Measurements from ENCODE around the gene MIEF1.
A peak's percentile ranks its signal among the peaks of the same experiment; 100 is the strongest.

The MIEF1 gene

DNA sequence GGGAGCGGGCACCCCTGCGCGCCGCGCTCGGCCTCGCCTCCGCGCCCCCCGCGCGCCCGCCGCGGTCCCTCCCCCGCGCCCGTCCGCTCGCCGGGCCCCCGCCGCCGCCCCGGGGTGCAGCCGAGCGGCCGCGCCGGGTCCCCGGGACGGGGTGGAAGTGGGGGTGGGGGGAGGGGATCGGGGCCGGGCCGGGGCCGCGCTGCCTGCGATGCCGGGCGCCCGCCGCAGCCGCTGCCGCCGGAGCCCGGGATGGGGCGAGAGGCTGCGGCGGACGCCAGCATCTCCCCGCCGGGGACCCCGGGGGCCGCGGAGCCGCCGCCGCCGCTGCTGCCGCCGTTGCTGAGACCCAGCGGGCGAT lies 44.9 kb upstream of the MIEF1 start:
- Mint-ChIP-seq H3K4me1 (peaks cover 60% of the 10 kb centered on the region), H3K27ac (no peak overlapping the region)

DNA sequence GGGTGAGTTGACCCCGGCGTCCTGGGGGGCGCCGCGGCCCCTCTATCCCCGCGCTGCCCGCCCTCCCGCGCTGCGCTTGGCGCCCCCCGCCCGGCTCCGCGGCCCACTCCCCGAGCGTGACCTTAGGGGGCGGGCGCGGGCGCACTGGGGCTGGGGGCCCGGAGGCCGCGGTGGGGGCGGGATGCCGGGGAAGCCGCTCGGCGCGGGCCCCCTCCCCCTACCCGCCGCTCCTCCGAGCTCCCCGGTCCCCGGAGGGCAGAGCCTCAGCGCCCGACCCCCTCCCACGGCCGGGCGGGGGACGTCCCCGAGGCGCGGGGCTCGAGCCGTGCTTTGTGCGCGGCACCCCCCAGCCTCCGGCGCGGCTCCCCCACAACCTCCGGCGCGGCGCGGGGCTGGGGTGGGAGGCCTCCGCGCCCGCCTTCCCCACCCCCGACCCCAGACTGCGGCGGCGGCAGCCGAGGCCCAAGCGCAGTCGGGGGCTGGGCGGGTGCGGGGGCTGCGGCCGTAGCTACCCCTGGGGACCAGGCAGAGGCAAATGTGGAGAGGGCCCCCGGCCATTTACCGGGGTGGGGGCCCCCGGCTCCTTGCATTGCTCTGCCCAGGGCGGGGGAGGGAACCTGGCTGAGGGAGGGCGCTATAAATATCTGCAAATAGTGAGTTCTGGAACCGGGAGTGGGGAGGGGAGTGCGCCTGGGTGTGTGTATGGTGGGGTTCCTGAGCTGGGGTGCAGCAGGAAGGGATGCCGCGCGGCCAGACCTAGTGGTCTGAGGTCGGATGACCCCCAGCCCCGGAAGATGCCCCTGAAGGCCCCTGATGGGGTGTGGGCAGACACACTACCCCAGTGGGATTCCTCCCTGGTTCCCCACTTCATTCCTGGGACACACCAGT lies 44.3 kb upstream of the MIEF1 start:
- Mint-ChIP-seq H3K27ac (no peak overlapping the region), H3K36me3 (ENCODE audit: low read depth) (no peaks in the 10 kb centered on the region), H3K27me3 (ENCODE audit: low read depth, poor library complexity) (peaks cover 10% of the 10 kb centered on the region), H3K4me1 (peaks cover 57% of the 10 kb centered on the region), H3K4me3 (peak overlapping the region; percentile 89), H3K9me3 (no peaks in the 10 kb centered on the region)
- DNase-seq, result peak; percentile 57
- TF ChIP-seq, protein P1, sequence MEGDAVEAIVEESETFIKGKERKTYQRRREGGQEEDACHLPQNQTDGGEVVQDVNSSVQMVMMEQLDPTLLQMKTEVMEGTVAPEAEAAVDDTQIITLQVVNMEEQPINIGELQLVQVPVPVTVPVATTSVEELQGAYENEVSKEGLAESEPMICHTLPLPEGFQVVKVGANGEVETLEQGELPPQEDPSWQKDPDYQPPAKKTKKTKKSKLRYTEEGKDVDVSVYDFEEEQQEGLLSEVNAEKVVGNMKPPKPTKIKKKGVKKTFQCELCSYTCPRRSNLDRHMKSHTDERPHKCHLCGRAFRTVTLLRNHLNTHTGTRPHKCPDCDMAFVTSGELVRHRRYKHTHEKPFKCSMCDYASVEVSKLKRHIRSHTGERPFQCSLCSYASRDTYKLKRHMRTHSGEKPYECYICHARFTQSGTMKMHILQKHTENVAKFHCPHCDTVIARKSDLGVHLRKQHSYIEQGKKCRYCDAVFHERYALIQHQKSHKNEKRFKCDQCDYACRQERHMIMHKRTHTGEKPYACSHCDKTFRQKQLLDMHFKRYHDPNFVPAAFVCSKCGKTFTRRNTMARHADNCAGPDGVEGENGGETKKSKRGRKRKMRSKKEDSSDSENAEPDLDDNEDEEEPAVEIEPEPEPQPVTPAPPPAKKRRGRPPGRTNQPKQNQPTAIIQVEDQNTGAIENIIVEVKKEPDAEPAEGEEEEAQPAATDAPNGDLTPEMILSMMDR (IDR thresholded peaks at IDR 0.05), result no peak

More for the DNA sequence above, 44.9 kb upstream of the MIEF1 start:
- Mint-ChIP-seq H3K27me3 (ENCODE audit: low read depth, poor library complexity) (peaks cover 10% of the 10 kb centered on the region), H3K9me3 (no peaks in the 10 kb centered on the region), H3K36me3 (ENCODE audit: low read depth) (no peaks in the 10 kb centered on the region), H3K4me3 (no peak overlapping the region)
- TF ChIP-seq, protein P1 (IDR thresholded peaks at IDR 0.05), result no peak
- peak; percentile 54 for DNase-seq

DNA sequence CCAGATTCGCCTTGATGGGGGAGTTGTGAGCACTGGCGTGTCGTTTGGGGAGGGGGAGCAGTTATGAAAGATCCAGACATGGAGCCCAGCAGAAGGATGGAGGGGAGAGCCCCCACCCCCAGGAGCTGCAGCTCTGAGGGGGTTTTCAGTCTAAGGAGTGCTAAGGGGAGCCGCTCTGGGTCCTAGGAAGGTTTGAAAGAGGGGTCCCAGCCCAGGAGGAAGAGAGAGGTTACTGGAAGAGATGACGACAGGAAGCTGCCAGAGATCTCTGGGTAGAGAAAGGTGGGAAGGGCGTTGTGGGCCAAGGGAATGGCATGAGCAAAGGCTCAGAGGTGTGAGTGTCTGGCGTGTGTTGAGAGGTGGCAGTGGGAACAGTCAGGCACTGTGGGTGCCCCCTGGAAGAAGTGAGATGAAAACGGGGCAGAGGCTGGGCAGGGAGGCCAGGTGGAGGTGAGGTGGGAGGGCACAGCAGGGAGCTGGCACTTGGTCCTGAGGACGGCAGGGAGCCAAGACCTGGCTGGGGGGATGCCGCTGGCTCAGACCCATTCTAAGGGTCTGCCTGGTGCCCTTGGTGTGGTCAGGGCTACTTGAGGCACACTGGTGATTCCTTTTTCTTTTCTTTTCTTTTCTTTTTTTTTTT lies 43.5 kb upstream of the MIEF1 start:
- DNase-seq, result no peak
- Mint-ChIP-seq H3K36me3 (ENCODE audit: low read depth) (no peaks in the 10 kb centered on the region), H3K27me3 (ENCODE audit: low read depth, poor library complexity) (peaks cover 10% of the 10 kb centered on the region), H3K9me3 (no peaks in the 10 kb centered on the region), H3K27ac (no peak overlapping the region), H3K4me1 (peaks cover 52% of the 10 kb centered on the region), H3K4me3 (peak overlapping the region; percentile 89)
- TF ChIP-seq, protein P1 (IDR thresholded peaks at IDR 0.05), result no peak

DNA sequence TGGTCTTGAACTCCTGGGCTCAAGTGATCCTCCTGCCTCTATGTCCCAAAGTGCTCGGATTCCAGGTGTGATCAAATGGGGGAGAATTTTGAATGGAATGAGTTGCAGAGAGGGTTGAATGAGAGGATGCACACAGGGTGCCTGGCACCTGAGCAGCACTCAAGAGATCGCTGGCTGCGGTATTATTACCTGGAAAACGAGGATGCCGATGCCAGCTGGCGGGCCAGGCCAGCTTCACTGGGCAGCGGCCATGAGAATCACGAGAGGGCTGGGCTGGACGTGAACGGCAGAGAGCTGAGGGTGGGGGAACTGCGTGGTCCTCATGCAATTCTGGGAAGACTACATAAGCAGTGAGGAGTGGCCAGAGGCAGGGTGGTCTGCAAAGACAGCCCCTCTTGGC lies 42.4 kb upstream of the MIEF1 start:
- no peaks in the 10 kb centered on the region for H3K36me3 Mint-ChIP-seq (ENCODE audit: low read depth)
- DNase-seq, result no peak
- no peaks in the 10 kb centered on the region for H3K9me3 Mint-ChIP-seq
- TF ChIP-seq, protein P1 (IDR thresholded peaks at IDR 0.05), result no peak
- H3K27ac Mint-ChIP-seq, result no peak overlapping the region
- H3K4me1 Mint-ChIP-seq, result peaks cover 41% of the 10 kb centered on the region
- H3K27me3 Mint-ChIP-seq (ENCODE audit: low read depth, poor library complexity), result peaks cover 6% of the 10 kb centered on the region
- H3K4me3 Mint-ChIP-seq, result no peak overlapping the region

DNA sequence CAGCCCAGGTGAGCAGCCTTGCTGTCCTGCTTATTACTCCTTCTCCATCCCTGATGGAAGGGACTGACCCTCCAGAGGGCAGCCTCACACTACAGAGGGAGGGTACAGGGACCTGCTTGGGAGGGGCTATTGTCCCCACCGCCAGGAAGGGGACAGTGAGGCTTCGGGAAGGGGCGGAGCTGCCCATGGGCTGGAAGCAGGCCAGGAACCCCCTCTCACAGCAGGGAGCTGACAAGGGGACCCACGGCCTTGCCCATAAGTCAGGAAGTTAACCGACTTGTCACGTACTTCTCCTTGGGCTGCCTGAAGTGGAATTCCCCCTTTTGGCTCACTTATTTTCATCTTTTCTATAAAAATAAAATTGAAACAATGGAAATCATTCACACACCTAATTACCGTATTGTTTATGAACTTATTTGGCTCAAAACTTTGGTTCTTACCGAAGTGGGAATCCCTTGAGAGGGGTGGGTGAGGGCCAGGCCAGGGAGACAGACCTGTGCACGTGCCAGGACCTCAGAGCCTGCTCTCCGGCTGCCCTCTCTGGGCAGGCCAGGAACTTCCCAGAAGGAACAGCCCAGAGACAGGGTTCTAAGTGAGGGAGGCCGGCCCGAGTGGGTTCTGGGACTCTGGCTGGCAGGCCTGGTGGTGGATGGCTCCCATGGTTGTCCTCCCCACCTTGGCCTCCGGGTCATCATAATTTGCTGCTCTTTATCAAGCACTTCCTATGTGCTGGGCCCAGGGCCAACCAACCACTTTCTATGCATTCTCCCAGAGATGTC lies 39.5 kb upstream of the MIEF1 start:
- Mint-ChIP-seq H3K36me3 (ENCODE audit: low read depth) (no peaks in the 10 kb centered on the region), H3K27me3 (ENCODE audit: low read depth, poor library complexity) (peaks cover 6% of the 10 kb centered on the region), H3K4me3 (no peak overlapping the region), H3K27ac (peak overlapping the region; percentile 87), H3K4me1 (peaks cover 57% of the 10 kb centered on the region), H3K9me3 (no peaks in the 10 kb centered on the region)
- TF ChIP-seq, protein P1 (IDR thresholded peaks at IDR 0.05), result no peak
- DNase-seq, result peak; percentile 43
